ENCODE data around the gene NAMPT. TPM values are rescaled to one million over a fixed set of nuclear protein-coding genes. Genes with fewer than 3 reads are reported as not detected.
"Not testable (repeated sequence)": the region's sequence is repeated elsewhere in the genome, so short reads cannot be mapped to it uniquely, and the experiment has no call there.

NAMPT gene
- total and polyA plus RNA-seq, 5 donors = 57.1 to 219 (median 118) TPM

DNA sequence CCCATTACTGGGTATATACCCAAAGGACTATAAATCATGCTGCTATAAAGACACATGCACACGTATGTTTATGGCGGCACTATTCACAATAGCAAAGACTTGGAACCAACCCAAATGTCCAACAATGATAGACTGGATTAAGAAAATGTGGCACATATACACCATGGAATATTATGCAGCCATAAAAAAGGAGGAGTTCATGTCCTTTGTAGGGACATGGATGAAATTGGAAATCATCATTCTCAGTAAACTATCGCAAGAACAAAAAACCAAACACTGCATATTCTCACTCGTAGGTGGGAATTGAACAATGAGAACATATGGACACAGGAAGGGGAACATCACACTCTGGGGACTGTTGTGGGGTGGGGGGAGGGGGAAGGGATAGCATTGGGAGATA is 13.8 kb upstream of the NAMPT start:
- ATAC-seq; intact Hi-C loops (cut with DNase I); DNase-seq; H3K9me3 ChIP-seq (ENCODE audit: control insufficient read depth, low read length); H3K4me3 ChIP-seq (ENCODE audit: low read length); H3K27ac ChIP-seq (ENCODE audit: low read length); H3K4me1 ChIP-seq (ENCODE audit: control insufficient read depth, insufficient read depth, low read length); H3K27me3 ChIP-seq (ENCODE audit: control insufficient read depth, insufficient read depth): not testable (repeated sequence)
- 100% methylated on average over 1 of the region's 4 CpGs for WGBS

DNA sequence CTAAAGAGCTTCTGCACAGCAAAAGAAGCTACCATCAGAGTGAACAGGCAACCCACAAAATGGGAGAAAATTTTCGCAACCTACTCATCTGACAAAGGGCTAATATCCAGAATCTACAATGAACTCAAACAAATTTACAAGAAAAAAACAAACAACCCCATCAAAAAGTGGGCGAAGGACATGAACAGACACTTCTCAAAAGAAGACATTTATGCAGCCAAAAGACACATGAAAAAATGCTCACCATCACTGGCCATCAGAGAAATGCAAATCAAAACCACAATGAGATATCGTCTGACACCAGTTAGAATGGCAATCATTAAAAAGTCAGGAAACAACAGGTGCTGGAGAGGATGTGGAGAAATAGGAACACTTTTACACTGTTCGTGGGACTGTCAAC is 13.4 kb upstream of the NAMPT start:
- intact Hi-C loops (cut with DNase I); DNase-seq; ATAC-seq; H3K27me3 ChIP-seq (ENCODE audit: control insufficient read depth, insufficient read depth); H3K4me1 ChIP-seq (ENCODE audit: control insufficient read depth, insufficient read depth, low read length); H3K27ac ChIP-seq (ENCODE audit: low read length); H3K4me3 ChIP-seq (ENCODE audit: low read length); H3K9me3 ChIP-seq (ENCODE audit: control insufficient read depth, low read length): not testable (repeated sequence)
- WGBS = 77% methylated on average over 2 of the region's 4 CpGs

GRCh38 chr7:106294334-106294733 is 9.6 kb upstream of the NAMPT start:
- 56% methylated on average over 2 of the region's 2 CpGs for WGBS
- H3K27me3 ChIP-seq (ENCODE audit: control insufficient read depth, insufficient read depth) = no peaks in the 10 kb centered on the region

GRCh38 chr7:106291247-106291646 is 6.5 kb upstream of the NAMPT start:
- WGBS = 68% methylated on average over 4 of the region's 4 CpGs
- H3K9me3 ChIP-seq (ENCODE audit: control insufficient read depth, low read length) = no peaks in the 10 kb centered on the region
- intact Hi-C loops (cut with DNase I) = no loop called here

More at GRCh38 chr7:106294334-106294733, 9.6 kb upstream of the NAMPT start:
- H3K4me1 ChIP-seq (ENCODE audit: control insufficient read depth, insufficient read depth, low read length) = no peaks in the 10 kb centered on the region
- DNase-seq (no peak), ATAC-seq (no peak)
- no peak overlapping the region for H3K27ac ChIP-seq (ENCODE audit: low read length)
- no peaks in the 10 kb centered on the region for H3K9me3 ChIP-seq (ENCODE audit: control insufficient read depth, low read length)
- no peak overlapping the region for H3K4me3 ChIP-seq (ENCODE audit: low read length)
- intact Hi-C loops (cut with DNase I) = no loop called here

DNA sequence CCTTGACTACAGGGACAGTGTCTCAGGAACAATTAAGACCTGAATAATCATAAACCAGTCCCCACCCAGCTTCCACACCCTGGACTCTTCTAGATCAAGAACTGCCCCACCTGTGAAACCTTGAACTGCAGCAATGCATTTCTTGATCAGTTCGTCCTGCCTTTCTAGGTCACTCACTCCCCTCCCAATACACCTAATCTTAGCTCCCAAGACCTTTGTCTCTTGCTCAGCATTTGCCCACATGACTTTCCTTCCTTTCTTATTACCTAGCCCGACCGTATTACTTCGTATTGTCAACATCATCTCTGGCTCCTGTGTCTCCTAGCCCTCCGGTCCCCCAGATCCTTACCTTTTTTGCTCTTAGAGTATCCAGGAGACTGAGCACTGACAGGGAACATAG is 5.5 kb upstream of the NAMPT start:
- H3K27me3 ChIP-seq (ENCODE audit: control insufficient read depth, insufficient read depth) = no peaks in the 10 kb centered on the region
- no peak for DNase-seq
- H3K4me1 ChIP-seq (ENCODE audit: control insufficient read depth, insufficient read depth, low read length) = no peaks in the 10 kb centered on the region
- H3K27ac ChIP-seq (ENCODE audit: low read length) = no peak overlapping the region
- intact Hi-C loops (cut with DNase I) = no loop called here
- no peaks in the 10 kb centered on the region for H3K9me3 ChIP-seq (ENCODE audit: control insufficient read depth, low read length)
- H3K4me3 ChIP-seq (ENCODE audit: low read length) = no peak overlapping the region
- 89% methylated on average over 5 of the region's 5 CpGs for whole genome bisulfite sequencing
- no peak for ATAC-seq

More at GRCh38 chr7:106291247-106291646, 6.5 kb upstream of the NAMPT start:
- H3K4me1 ChIP-seq (ENCODE audit: control insufficient read depth, insufficient read depth, low read length) = no peaks in the 10 kb centered on the region
- no peaks in the 10 kb centered on the region for H3K27me3 ChIP-seq (ENCODE audit: control insufficient read depth, insufficient read depth)
- H3K27ac ChIP-seq (ENCODE audit: low read length) = no peak overlapping the region
- DNase-seq (no peak), ATAC-seq (no peak)
- no peak overlapping the region for H3K4me3 ChIP-seq (ENCODE audit: low read length)

DNA sequence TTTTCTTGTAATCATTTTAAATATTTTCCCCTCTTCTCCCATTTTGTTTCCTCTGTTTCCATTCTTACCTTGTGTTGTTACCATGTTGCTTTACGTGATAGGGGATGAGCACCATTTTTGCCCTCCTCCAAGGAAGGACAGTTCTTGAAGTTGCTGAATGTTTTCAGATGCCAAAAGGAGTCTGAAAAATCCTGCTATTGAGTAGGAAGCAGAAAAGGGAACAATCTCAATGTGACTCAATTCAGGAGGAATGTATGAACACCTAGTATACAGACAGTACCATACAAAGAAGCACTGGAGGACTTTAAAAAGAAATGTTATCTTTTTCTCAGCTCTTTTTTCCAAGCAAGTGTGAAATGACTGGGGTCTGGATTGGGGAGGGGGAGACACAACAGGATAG is 5.1 kb upstream of the NAMPT start:
- Histone ChIP-seq H3K4me3 (ENCODE audit: low read length) (no peak overlapping the region), H3K4me1 (ENCODE audit: control insufficient read depth, insufficient read depth, low read length) (no peaks in the 10 kb centered on the region), H3K9me3 (ENCODE audit: control insufficient read depth, low read length) (no peaks in the 10 kb centered on the region), H3K27me3 (ENCODE audit: control insufficient read depth, insufficient read depth) (no peaks in the 10 kb centered on the region), H3K27ac (ENCODE audit: low read length) (no peak overlapping the region)
- DNase-seq (no peak), ATAC-seq (no peak)
- intact Hi-C loops (cut with DNase I) = loop anchor here in 3 of 4 donors (5.0 to 10.0 kb wide), 3 partner anchors 113 to 372 kb away; partner anchors contain the start of gene CCDC71L (in 1 of the 3)
- WGBS = 52% methylated on average over 1 of the region's 1 CpG

DNA sequence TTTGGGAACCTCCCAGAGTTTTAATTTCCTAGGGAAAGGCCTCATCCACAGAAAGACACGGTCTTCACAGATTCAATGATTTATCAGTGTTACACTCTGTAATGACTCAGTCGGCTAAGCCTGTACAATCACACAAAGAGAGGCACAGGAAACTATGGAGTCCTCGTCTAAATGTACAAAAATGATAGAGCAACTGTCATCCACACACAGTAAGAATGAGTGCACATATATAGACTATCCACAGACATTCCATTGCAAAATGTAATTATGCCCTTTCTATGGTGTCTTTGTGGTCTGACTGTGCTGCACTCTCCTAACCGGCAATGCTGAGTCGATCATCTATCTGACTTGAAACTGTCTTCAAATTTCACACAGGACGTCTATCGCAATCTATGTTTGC is 3.5 kb upstream of the NAMPT start:
- H3K27ac ChIP-seq (ENCODE audit: low read length) = no peak overlapping the region
- WGBS = 83% methylated on average over 7 of the region's 7 CpGs
- ATAC-seq (no peak), DNase-seq (peak in 1 of 3 donors; percentile 15)
- no peaks in the 10 kb centered on the region for H3K9me3 ChIP-seq (ENCODE audit: control insufficient read depth, low read length)
- H3K4me3 ChIP-seq (ENCODE audit: low read length) = no peak overlapping the region
- no peaks in the 10 kb centered on the region for H3K4me1 ChIP-seq (ENCODE audit: control insufficient read depth, insufficient read depth, low read length)
- intact Hi-C loops (cut with DNase I) = loop anchor here in 3 of 4 donors (5.0 to 10.0 kb wide), 3 partner anchors 111 to 374 kb away; partner anchors contain the start of gene CCDC71L (in 1 of the 3)
- no peaks in the 10 kb centered on the region for H3K27me3 ChIP-seq (ENCODE audit: control insufficient read depth, insufficient read depth)

DNA sequence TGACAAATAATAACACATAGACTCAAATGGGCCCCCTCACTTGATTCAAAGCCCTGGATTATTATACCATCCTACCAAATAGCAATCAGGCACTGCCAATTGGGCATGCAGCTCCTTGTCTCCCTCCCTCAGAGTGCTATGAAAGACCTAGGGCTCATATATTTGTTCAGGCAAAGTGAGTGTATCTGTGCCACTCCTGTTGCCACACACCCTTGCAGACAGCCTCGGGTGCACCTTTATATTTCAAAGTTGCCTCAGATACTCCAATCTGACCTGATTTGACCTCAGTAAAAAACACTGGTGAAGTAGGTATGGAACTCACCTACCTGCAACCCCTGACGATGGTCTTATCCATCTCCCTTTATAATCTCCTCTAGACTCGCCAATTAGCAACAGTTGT is 3.0 kb upstream of the NAMPT start:
- Histone ChIP-seq H3K27me3 (ENCODE audit: control insufficient read depth, insufficient read depth) (no peaks in the 10 kb centered on the region), H3K27ac (ENCODE audit: low read length) (no peak overlapping the region), H3K4me3 (ENCODE audit: low read length) (no peak overlapping the region), H3K4me1 (ENCODE audit: control insufficient read depth, insufficient read depth, low read length) (no peaks in the 10 kb centered on the region), H3K9me3 (ENCODE audit: control insufficient read depth, low read length) (no peaks in the 10 kb centered on the region)
- intact Hi-C loops (cut with DNase I) = loop anchor here in 3 of 4 donors (5.0 to 10.0 kb wide), 3 partner anchors 110 to 375 kb away; partner anchors contain the start of gene CCDC71L (in 1 of the 3)
- no peak for ATAC-seq
- 81% methylated on average over 3 of the region's 3 CpGs for WGBS
- DNase-seq = no peak

DNA sequence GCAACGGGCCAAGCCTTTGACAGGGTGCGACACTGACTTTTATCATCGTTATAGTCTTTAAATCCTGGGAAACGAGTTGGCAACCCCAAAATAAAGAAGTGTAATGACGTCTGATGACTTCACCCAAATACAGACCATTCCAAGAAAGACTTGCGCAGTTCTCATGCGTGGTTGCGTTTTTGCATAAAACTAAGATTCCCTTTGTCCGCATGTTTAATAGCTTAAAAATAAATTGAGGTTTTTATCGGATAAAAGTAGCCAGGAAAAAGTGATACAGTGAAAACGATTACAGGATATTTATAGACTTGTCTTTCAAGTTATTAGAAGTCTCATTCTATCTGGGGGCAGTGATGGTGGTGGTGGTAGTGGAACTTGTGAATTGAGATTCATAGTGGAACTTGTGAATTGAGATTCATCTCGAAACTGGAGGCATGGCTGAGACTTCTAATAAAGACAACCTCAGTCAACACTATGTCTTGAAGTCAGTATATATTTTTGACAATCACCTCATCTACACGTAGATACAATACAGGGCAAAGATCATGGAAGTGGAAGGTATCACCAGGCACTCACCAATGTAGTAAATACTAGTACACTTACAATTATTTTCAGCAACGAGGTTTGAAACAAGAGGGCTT is 1.2 kb upstream of the NAMPT start:
- Histone ChIP-seq H3K27ac (ENCODE audit: low read length) (peak overlapping the region; percentile 96), H3K4me1 (ENCODE audit: control insufficient read depth, insufficient read depth, low read length) (no peaks in the 10 kb centered on the region), H3K27me3 (ENCODE audit: control insufficient read depth, insufficient read depth) (no peaks in the 10 kb centered on the region), H3K9me3 (ENCODE audit: control insufficient read depth, low read length) (no peaks in the 10 kb centered on the region), H3K4me3 (ENCODE audit: low read length) (peak overlapping the region; percentile 88)
- DNase-seq (no peak), ATAC-seq (peak in 1 of 2 donors; percentile 5)
- intact Hi-C loops (cut with DNase I) = loop anchor here in 3 of 4 donors (5.0 to 10.0 kb wide), 3 partner anchors 109 to 376 kb away; partner anchors contain the start of gene CCDC71L (in 1 of the 3)
- WGBS = 27% methylated on average over 14 of the region's 14 CpGs

DNA sequence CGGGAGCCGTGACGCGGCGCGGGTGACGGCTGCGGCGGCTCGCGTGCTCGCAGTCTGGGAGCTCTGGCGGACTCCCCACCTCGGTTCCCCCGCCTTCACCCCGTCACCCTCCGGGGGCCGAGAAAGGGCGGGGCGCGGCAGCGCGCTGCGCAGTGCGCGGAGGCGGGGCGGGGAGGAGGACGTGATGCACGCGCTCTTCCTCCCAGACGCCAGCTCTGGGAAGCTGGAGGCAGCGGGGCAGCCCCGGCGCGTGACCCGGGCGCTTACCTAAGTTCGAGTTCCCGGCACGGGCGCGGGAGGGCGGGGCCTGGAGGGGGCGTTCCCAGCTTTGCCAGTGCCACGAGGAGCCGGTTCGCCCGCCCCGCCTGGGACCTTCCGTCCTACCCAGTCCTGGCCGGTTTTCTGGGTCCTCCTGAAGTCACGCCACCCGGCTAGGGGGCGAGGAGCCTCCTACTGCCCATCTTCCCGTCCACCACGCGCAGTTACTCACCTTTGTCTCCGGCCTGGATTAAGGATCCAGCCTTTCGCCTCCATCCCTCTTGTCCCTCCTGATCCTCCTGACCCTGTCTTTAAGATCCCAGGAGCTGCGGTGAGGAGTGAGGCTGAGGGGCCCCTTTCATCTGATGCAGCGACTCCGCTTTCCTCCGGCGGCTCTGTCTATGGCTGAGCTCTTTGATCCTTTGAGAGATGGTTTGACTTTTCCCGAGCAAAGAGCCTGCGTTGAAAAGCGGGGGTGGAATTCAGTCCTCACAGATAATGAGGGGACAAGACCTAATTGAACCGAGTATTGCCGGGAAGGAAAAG is 470 bp upstream of the NAMPT start:
- DNase-seq (peak; percentile 99 to 100 (median 99)), ATAC-seq (peak; percentile 97 to 98)
- under 1% methylated on average over 70 of the region's 70 CpGs for WGBS
- Histone ChIP-seq H3K9me3 (ENCODE audit: control insufficient read depth, low read length) (no peaks in the 10 kb centered on the region), H3K4me3 (ENCODE audit: low read length) (peak overlapping the region; percentile 88), H3K27ac (ENCODE audit: low read length) (peak overlapping the region; percentile 96), H3K4me1 (ENCODE audit: control insufficient read depth, insufficient read depth, low read length) (no peaks in the 10 kb centered on the region), H3K27me3 (ENCODE audit: control insufficient read depth, insufficient read depth) (no peaks in the 10 kb centered on the region)
- intact Hi-C loops (cut with DNase I) = loop anchor here in 3 of 4 donors (5.0 to 10.0 kb wide), 3 partner anchors 108 to 377 kb away; partner anchors contain the start of gene CCDC71L (in 1 of the 3)
